Fibroblast of lung (primary cell): ENCODE measurements around the gene AZGP1.

ENCODE experiments used
- EZH2 ChIP-seq: IDR thresholded peaks from 2 replicates; pipeline ENCODE4 v1.5.1; 2012; ENCODE audit warnings: low read length, control low read depth, mild to moderate bottlenecking; ENCODE audit errors: missing control alignments
- TF ChIP-seq, protein P1 (sequence below), 2 donors: IDR thresholded peaks in 1 of 2; conservative IDR thresholded peaks in 1 of 2; 1 replicate in 1 of 2; 2 replicates in 1 of 2; pipeline ENCODE4 v1.5.1; 2011 to 2012; ENCODE audit warnings: low read length in 2 of 2, control low read depth in 1 of 2, inconsistent platforms in 1 of 2, low read depth in 1 of 2, mild to moderate bottlenecking in 1 of 2

DNA sequence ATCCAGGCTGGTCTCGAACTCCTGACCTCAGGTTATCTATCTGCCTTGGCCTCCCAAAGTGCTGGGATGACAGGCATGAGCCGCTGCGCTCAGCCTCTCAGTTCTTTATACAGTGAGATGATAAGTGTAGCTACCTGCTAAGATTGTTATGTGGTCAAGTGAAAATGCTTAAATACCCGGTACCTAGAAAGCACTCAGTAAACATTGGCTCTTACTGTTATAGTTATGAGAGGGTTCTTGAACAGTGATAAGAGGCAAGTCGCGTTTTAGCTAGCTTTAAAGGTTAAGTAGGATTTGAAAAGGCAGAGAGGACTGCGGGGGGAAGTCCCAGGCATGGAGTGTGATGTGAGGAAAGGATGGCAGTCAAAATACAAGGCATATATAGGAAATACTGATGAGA is 44.1 kb upstream of the AZGP1 start:
- TF ChIP-seq, protein P1, sequence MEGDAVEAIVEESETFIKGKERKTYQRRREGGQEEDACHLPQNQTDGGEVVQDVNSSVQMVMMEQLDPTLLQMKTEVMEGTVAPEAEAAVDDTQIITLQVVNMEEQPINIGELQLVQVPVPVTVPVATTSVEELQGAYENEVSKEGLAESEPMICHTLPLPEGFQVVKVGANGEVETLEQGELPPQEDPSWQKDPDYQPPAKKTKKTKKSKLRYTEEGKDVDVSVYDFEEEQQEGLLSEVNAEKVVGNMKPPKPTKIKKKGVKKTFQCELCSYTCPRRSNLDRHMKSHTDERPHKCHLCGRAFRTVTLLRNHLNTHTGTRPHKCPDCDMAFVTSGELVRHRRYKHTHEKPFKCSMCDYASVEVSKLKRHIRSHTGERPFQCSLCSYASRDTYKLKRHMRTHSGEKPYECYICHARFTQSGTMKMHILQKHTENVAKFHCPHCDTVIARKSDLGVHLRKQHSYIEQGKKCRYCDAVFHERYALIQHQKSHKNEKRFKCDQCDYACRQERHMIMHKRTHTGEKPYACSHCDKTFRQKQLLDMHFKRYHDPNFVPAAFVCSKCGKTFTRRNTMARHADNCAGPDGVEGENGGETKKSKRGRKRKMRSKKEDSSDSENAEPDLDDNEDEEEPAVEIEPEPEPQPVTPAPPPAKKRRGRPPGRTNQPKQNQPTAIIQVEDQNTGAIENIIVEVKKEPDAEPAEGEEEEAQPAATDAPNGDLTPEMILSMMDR (conservative IDR thresholded peaks at IDR 0.05 in 1 of 2, IDR thresholded peaks at IDR 0.05 in 1 of 2; ENCODE audit: low read depth in 1 of 2, low read length in 2 of 2): no peak
- no peak for TF ChIP-seq EZH2
